Ishikawa (cell line): ENCODE results near the gene FTH1.

Experiments
- CEBPB ChIP-seq: IDR thresholded peaks from 2 replicates; pipeline ENCODE4 v1.6.1; 2012
- CREB1 ChIP-seq: IDR thresholded peaks from 2 replicates; pipeline ENCODE4 v1.6.1; 2012; ENCODE audit warnings: low read depth
- EGR1 ChIP-seq: IDR thresholded peaks from 2 replicates; pipeline ENCODE4 v1.6.1; 2012
- EP300 ChIP-seq: IDR thresholded peaks from 2 replicates; pipeline ENCODE4 v1.6.1; 2012; ENCODE audit warnings: borderline replicate concordance
- FOXM1 ChIP-seq: IDR thresholded peaks from 2 replicates; pipeline ENCODE4 v1.6.1; 2012; ENCODE audit warnings: low read depth, borderline replicate concordance
- RAD21 ChIP-seq: IDR thresholded peaks from 2 replicates; pipeline ENCODE4 v1.6.1; 2012; ENCODE audit warnings: low read depth
- TAF1 ChIP-seq: IDR thresholded peaks from 2 replicates; pipeline ENCODE4 v1.6.1; 2012; ENCODE audit warnings: low read depth, mild to moderate bottlenecking
- ZBTB7A ChIP-seq: IDR thresholded peaks from 2 replicates; pipeline ENCODE4 v1.6.1; 2012; ENCODE audit warnings: low read depth
- TF ChIP-seq, protein P1 (sequence below): IDR thresholded peaks from 2 replicates; pipeline ENCODE4 v1.6.1; 2012
- TF ChIP-seq, protein P2 (sequence below): IDR thresholded peaks from 2 replicates; pipeline ENCODE4 v1.6.1; 2012

DNA sequence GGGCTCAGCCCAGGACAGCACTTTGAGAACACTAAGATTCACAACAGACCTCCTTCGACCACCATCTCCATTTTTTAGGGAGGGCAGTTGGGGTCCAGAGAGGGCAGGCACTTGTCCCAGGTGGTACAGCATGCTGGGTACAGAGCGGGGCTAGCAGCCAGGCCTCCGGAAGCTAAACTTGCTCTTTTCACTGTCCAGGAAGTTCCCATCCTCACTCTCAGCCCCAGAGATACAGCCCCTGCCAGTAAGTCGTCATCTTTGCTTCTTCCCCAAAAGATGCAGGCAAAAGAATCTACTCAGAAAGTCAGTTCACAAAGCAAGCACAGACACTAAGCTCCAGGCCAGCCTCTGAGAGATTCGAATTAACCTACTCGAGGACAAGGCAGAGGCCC is 43.4 kb downstream of the FTH1 start:
- TF ChIP-seq, protein P1, sequence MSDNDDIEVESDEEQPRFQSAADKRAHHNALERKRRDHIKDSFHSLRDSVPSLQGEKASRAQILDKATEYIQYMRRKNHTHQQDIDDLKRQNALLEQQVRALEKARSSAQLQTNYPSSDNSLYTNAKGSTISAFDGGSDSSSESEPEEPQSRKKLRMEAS: no peak
- TF ChIP-seq TAF1 (no peak), CREB1 (no peak), RAD21 (no peak), EP300 (no peak), ZBTB7A (no peak), EGR1 (no peak), CEBPB (no peak), FOXM1 (no peak)
- TF ChIP-seq, protein P2, sequence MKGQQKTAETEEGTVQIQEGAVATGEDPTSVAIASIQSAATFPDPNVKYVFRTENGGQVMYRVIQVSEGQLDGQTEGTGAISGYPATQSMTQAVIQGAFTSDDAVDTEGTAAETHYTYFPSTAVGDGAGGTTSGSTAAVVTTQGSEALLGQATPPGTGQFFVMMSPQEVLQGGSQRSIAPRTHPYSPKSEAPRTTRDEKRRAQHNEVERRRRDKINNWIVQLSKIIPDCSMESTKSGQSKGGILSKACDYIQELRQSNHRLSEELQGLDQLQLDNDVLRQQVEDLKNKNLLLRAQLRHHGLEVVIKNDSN: no peak
